GM19193 (cell line): ENCODE measurements around the gene SPECC1L.

ENCODE experiments used
- POLR2A ChIP-seq: IDR thresholded peaks from 4 replicates; pipeline ENCODE4 v1.6.1; 2011; ENCODE audit not compliant: insufficient read depth, insufficient read length; ENCODE audit errors: extremely low read depth

SPECC1L gene

GRCh38 chr22:24304062-24304675 is 33.5 kb downstream of the SPECC1L start:
- no peak for TF ChIP-seq POLR2A

- TF ChIP-seq POLR2A, result no peak
Observed at GRCh38 chr22:24305260-24305692, 34.6 kb downstream of the SPECC1L start.

GRCh38 chr22:24310969-24311368 is 40.3 kb downstream of the SPECC1L start:
- TF ChIP-seq POLR2A, result no peak

GRCh38 chr22:24315367-24315966 is 44.8 kb downstream of the SPECC1L start:
- no peak for TF ChIP-seq POLR2A

GRCh38 chr22:24319451-24319850 is 48.8 kb downstream of the SPECC1L start:
- no peak for TF ChIP-seq POLR2A

- no peak for TF ChIP-seq POLR2A
Observed at GRCh38 chr22:24321999-24322398, 51.4 kb downstream of the SPECC1L start.

- TF ChIP-seq POLR2A, result no peak
Observed at GRCh38 chr22:24322522-24322921, 51.9 kb downstream of the SPECC1L start.

- no peak for TF ChIP-seq POLR2A
Observed at GRCh38 chr22:24323233-24323632, 52.6 kb downstream of the SPECC1L start.

GRCh38 chr22:24323695-24324094 is 53.1 kb downstream of the SPECC1L start:
- no peak for TF ChIP-seq POLR2A

- no peak for TF ChIP-seq POLR2A
Observed at GRCh38 chr22:24324137-24324536, 53.5 kb downstream of the SPECC1L start.

- TF ChIP-seq POLR2A, result no peak
Observed at GRCh38 chr22:24325105-24325757, 54.6 kb downstream of the SPECC1L start.

GRCh38 chr22:24326266-24326665 is 55.6 kb downstream of the SPECC1L start:
- TF ChIP-seq POLR2A, result no peak

- TF ChIP-seq POLR2A, result no peak
Observed at GRCh38 chr22:24327832-24328231, 57.2 kb downstream of the SPECC1L start.

GRCh38 chr22:24329453-24329852 is 58.8 kb downstream of the SPECC1L start:
- no peak for TF ChIP-seq POLR2A

GRCh38 chr22:24330636-24331035 is 60.0 kb downstream of the SPECC1L start:
- no peak for TF ChIP-seq POLR2A
